Measurements from ENCODE around the gene MARS1.

MARS1 gene

DNA sequence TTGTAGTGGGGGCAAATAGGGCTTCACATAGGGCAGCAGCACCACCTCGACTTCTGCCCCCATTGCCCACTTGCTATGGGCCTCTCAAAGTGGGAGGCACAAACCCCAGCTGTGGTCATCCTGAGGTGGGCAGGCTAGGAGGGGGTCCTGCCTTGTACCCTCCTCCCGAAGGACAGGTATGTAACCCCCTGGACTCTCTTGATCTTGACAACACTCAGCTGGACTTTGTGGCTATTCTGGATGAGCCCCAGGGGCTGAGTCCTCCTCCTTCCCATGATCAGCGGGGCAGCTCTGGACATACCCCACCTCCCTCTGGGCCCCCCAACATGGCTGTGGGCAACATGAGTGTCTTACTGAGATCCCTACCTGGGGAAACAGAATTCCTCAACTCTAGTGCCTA is 16.2 kb upstream of the MARS1 start:
- DNase-seq (ENCODE audit: low read depth in 2 of 2), result no peak

DNA sequence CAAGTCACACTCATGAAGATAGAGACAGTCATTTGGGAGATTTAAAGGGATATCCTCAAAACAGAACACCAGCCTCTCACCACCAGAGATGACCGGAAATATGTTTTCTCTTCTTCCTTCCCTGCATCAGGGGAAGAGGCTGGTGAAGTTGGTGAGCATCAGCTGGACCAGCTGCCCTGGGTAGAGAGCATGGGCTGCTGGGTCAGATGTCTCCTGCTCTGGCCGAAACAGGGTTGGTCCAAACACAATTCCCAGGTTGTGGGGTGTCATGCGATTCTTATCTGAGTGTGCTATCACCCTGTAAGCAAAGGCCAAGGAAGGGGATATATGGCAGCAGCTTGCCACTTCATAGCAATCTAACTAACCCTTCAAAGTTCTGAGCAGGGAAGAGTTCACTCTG is 15.5 kb upstream of the MARS1 start:
- DNase-seq (ENCODE audit: low read depth in 2 of 2), result no peak

DNA sequence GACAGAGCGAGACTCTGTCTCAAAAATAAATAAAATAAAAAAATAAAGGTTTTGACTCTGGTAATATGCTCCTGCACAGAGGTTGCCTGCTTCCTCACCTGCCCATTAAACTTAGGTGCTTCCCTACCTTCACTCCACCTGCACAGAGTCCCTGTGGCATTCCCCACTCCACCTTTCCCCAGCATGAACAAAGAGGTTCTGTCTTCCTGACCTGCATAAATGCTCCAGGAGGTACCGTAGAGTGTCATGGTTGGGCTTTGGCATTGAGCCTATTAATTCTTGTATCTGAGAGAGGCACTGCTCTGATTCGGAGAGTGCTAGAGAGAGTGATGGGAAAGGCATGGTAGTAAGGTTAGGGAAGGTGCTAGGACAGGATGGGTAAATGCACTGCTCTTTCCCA is 14.5 kb upstream of the MARS1 start:
- no peak for DNase-seq (ENCODE audit: low read depth in 2 of 2)

DNA sequence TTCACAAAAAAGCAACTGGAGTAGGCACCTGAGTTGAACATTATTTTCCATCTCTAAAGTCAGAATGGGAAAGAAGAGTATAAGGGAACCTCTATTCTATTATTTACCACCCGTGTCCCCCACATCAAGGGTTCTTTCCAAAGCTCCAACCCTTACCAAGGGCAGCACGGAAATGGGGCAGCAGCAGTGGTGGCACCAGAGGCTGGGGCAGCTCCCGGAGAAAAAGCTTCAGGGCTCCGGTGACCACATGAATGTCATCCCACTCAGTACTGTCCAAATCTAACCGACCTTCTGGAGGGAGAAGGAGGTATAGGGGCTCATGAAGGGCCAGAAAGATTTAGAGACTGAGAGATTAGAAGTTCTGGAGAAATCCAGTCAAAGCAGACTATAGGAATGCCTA is 14.0 kb upstream of the MARS1 start:
- no peak for DNase-seq (ENCODE audit: low read depth in 2 of 2)

DNA sequence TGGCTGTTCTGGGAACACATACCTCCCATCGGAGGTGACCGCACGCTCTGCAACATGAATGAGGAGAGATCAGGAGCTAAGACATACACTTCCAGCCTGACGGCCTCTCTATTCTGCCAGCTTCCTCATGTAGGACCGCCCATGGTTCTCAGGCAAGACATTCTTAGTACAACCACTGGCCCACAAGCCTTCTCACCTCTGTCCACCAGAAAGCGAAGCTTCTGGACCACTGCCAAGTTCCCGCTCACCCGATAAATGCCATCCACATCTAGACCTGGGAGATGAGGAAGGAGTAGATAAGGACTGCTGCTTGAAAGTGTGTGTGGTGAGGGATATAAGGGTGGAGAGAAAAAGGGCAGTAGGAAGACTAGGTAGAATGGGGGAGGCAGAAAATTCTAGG is 13.4 kb upstream of the MARS1 start:
- no peak for DNase-seq (ENCODE audit: low read depth in 2 of 2)

DNA sequence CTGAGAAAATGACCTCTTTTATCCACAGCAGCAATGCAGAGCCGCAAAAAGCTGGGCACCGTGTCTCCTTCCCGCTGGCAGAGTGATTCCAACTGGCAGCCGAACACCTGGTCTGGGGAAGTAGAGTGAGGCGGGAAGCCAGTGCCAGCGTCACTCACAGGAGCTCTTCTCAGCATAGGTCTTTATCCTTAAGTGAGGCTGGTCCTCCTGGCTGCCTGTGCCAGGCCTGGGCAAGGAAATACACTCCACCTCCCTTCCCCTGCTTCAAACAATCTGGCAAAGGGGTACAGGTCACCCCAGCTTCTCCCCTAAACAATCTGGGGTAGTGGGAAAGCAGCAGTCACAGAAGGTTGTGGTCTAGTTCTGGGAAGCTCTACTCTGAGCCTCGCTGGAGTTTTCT is 13.0 kb upstream of the MARS1 start:
- no peak for DNase-seq (ENCODE audit: low read depth in 2 of 2)

DNA sequence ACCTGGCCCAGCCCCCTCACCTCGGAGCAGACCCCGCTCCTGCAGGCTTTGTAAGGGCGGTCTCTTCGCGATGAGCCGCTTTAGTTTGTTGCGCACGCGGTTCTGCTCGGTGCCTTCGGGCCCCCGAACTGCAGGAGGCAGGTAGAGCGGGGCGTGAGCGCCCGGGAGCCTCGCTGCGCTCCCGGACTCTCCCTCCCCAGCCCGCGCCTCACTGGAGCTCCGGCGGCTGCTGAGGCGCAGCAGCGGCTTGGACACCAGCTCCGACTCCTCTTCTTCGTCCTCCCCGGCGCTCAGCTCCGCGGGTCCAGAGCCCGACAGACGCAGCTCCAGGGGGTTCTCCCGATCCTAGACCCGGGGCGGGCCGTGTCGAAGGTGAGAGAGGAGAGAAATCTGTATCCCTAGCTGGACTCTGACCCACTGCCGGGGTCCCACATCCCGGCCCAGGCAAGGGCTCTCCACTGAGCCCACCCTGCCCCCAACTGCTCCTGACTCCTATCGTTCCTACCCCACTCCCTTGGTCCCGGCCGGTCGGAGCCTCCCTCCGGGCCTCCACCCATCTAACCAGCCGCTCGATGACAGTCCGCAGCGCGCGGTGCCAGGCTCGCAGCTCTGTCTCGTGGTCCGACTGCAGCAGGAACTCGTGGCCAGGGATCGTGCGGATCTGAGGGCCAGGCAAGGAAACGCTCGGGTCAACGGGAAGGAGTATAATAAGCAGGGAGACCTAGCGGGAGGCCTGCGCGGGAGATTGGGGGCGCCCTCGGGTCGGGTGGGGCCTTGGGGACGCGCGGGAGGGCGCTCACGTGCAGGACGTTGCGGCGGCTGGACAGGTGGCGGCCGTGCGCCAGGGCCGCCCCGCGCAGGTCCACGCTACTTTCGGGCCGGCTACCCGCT is 12.4 kb upstream of the MARS1 start:
- no peak for DNase-seq (ENCODE audit: low read depth in 2 of 2)

DNA sequence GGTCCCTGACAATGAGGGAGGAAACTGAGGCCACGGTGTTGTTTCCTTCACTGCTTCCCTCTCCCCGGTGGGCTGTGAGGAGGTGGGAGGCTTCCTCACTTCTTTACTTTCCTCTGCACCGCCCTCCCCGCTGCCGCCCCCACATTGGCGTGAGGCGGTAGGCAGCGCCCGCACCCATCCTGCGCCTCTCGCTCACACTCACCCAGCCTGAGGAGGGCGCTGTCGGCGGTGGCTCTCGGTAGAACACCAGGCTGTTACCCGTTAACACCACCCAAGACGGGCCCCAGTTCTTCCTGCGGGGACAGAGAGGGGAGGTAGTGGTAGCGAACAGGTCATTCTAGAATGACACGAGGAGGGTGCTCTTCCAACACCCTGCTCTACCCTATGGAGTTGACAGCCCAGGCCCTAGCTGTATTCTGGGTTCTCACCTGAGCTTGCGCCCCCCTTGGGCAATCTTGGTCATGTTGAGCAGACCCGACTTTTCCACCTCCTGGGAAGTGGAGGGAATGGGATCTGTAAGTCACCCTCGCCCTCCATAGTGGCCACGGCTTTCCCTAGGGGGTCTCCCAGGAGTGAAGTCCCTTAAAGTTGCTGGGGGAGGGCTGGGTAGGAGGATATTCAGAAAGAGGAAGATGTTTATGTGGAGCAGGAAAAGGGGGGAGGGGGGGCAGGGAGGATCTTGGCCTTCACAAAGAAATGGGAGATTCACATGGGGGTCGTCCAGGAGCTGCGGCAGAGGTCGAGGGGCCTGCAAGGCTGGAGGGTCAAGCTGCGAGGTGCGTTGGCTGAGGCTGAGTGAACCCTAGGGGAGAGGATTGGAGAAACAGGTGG is 11.5 kb upstream of the MARS1 start:
- DNase-seq (ENCODE audit: low read depth in 2 of 2), result peak; percentile 80 to 88

DNA sequence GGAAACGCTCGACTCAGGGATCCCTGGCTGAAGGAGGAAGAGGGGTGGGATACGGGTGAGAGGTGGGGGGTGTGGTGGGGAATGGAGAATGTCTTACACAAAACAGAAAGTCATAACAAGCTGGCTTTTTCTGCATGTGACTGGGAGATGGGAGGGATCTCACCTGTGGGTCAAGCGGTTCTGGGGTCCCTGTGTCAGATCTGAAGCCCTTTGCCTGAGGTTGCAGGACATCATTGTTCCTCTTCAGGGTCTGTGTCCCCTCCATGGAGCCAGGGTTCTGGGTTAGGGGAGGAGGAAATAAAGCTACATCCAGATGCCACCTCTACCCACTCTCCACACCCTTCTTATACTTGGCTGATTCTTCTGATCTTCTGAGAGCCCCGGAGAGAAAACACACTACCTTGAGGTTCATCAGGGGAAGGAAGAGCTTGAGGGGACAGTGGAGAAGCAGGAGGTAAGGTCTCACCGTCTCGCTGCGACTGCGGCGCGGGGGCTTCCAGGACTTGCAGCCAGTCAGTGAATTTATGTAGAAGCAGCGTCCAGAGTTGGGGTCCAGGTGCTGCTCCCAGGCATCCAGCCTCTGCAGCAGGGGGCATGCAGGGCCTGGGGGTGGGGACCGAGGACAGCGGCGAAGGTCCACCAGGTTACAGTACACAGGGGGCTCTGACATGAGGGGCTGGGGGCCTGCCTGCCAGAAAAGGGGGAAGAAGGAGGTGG is 10.7 kb upstream of the MARS1 start:
- no peak for DNase-seq (ENCODE audit: low read depth in 2 of 2)

DNA sequence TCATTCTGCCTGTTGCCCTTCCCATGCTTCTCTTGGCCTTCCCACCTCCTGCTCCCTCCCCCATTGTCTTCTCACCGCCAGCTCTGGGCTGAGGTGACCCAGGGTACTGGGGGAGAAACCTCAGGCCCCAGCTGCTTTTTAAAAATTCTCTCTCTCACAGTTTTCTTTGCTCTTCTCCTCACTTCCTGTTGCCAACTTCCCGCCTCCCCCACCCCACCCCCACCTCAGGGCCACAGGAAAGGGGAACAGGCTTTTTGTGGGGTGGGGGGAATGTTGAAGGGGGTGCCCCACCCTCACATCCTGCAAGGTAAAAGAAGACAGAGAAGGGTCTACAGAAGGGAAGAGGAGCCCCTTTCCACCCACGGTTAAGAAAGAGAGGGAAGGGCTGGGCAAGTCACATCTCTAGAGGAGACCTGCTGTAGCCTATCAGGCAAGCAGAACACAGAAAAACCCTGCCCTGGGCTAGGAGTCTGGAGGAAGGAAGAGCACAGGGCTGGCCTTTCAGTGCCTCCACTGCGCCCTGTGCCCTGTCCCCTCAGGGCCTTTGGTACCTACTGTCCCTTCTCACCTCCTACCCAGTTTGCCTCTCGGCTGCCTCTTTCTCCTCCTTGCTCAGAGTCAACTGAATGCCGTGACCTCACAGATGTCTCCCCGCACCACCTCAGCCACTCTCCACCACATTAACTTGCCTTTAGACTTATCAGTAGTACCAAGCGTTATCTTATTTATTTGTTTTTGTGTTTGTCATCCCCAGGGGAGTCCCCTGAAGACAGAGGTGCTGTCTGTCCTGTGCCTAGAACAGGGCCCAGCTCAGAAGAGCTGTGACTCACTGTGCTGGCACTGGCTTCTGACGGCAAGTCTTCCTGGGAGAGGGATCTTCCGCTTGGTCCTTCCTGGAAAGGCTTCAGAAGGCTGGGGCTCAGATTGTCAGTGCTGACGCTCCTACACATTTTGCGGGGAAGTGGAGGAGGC is 9.9 kb upstream of the MARS1 start:
- no peak for DNase-seq (ENCODE audit: low read depth in 2 of 2)

DNA sequence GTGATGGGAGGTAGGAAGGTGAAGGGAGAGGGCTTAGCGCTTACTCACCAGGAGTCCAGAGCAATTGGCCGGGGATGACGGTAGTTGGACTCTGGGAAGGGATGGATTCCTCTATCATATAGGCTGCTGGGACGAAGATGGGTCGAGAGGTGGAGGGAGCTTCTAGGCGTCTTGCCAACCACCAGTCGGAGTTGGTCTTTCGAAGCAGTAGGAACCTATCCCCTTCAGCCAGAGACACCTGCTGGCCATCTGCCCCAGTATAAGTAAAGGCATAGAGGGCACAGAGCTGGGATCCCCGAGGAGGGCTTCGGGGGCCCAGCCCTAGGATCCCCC is 8.9 kb upstream of the MARS1 start:
- DNase-seq (ENCODE audit: low read depth in 2 of 2), result no peak

DNA sequence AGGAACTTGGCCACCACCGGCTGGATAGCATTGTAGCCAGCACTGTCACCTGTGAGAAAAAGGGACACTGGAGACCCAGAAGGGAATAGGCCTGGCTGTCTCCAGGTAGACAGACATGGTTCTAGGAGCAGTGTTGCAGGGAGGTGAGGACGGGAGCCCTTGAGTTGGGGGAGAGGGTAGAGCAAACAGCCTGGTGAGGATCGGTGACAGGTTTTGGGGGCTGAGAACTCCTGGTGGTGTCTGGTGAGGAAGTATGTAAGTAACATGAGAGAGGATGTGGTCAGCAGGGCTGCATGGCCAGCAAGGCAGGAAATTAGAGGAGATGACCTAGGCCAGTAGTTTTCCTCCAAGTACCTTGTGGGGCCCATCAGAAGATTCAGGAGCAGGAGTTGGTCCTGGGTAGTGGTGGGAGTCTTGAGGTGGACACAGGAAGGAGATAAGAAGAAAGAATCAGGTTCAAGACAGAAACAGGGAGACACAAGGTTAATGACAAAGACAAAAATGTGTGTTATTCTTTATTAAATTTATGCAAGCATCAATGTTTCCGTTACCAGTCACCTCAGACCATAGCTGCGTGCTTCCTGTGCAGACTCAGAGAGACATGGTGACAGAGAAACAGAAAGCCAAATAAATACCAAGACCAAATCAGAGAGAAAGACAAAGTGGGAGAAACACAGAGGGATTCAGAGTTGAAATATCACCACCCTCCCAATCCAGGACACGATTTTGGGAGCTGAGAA is 8.3 kb upstream of the MARS1 start, which contains the start of gene ARHGAP9:
ARHGAP9 (minus strand) TSS at position 491 of the 740 bp plus-strand sequence; CDS start at position 31, 460 bp downstream.
- no peak for DNase-seq (ENCODE audit: low read depth in 2 of 2)

DNA sequence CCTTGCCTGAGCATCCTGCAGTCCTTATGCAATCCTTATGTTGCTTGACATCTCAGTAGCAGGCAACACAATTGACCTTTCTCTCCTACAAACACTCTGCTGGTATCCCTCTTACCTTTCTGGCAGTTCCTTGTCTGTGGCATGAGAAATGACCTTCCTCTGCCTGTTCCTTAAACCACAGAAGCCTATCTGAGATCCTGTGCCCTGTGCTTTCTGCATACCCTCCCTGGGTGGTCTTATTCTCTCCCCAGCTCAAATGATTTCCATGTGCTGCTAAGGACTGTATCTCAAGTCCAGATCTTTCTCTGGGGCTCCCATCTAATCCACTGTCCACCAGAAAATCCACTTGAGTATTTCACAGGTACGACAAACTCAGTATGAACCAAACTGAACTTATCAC is 6.2 kb upstream of the MARS1 start:
- no peak for DNase-seq (ENCODE audit: low read depth in 2 of 2)

DNA sequence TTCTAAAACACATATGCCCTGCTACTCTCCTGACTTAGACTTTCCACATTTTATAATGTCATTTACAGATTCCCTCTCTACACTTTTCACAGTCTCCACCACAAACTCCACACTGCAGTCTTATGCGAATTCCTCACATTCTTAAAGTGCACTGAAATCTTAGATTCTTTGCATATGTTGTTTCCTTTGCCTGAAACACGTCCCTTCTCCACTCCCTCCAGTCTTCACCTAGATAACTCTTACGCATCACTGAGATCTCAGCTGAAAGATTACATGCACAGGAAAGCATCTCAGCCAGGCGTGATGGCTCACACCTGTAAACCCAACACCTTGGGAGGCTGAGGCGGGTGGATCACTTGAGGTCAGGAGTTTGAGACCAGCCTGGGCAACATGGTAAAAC is 4.4 kb upstream of the MARS1 start:
- no peak for DNase-seq (ENCODE audit: low read depth in 2 of 2)

DNA sequence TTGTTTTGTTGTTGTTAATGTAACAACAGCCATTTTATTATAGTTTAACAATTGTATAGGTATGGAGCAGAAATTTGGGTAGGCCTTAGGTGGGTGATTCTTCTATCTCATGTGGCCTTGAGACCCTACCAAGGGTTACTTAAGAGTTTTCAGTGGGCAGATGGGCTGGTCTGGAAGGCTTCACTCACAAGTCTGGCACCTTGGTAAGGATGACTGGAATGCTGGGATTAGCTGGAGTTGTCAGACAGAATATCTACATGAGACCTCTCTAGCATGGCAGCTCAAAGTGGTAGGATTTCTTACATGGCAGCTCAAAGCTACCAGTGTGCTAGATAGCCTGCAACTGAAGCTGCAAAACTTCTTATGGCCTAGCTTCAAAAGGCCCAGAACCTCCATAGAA is 2.2 kb upstream of the MARS1 start:
- DNase-seq (ENCODE audit: low read depth in 2 of 2), result no peak

DNA sequence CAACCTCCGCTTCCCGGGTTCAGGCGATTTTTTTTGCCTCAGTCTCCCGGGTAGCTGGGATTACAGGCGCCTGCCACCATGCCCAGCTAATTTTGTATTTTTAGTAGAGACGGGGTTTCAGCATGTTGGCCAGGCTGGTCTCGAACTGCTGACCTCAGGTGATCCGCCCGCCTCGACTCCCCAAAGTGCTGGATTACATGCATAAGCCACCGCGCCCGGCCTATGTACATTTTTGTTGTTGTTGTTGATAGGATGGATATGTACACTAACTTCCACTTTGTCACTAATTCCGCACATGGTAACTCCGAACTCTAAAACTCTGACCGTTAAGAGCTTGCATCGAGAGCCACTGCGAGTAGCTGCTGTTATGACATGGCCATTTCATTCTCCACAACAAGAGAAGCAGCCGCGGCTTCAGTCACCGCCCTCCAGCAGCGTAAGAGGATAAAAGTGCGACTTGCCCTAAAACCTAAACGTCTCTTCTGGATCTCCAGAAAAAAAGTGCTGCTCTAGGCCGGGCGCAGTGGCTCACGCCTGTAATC is 742 bp upstream of the MARS1 start:
- no peak for DNase-seq (ENCODE audit: low read depth in 2 of 2)

DNA sequence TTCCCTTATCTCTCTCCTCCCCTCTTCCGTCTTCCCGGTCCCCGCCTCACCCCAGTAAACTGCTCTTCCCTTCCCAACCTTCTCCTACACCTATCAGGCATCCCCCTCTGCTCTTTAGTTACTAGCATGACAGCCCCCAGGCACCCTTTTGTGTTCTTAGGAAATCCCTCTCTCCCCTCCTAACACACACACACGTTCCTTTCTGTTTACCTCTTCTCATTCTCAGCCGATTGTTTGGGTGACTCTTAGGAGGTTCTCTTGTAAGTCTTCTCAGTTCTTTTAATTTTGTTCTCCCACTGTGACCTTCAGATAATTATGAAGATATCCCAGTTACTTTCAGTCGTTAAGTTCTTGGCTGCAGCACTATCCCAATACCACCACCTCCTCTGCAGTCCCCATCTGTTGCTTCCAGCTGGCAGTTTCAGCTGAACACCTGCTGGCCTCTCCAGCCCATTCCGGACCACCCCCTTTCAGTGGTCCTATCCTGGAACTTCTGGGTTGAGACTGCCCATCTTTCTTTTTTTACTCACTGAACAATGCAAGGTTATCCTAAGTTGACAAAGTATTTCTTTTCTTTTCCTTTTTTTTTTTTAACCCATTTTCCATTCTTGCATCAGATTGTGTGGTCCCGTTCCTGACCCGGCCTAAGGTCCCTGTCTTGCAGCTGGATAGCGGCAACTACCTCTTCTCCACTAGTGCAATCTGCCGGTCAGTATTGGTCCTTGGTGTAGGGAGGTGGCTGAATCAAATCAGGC is 711 bp downstream of the MARS1 start:
- no peak for DNase-seq (ENCODE audit: low read depth in 2 of 2)

DNA sequence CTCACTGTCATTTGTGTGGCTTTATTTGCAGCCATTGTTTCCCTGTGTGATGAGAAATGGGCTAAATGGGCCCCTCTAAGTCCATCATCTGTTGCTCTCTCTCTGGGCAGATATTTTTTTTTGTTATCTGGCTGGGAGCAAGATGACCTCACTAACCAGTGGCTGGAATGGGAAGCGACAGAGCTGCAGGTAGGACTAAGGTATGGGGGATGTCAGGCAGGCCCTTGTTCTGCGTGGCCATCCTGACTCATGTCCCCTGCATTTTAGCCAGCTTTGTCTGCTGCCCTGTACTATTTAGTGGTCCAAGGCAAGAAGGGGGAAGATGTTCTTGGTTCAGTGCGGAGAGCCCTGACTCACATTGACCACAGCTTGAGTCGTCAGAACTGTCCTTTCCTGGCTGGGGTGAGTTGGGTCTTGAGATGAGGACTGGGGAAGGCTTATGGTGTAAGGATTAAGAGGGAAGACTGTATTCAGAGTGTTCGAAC is 1.3 kb downstream of the MARS1 start:
- no peak for DNase-seq (ENCODE audit: low read depth in 2 of 2)

DNA sequence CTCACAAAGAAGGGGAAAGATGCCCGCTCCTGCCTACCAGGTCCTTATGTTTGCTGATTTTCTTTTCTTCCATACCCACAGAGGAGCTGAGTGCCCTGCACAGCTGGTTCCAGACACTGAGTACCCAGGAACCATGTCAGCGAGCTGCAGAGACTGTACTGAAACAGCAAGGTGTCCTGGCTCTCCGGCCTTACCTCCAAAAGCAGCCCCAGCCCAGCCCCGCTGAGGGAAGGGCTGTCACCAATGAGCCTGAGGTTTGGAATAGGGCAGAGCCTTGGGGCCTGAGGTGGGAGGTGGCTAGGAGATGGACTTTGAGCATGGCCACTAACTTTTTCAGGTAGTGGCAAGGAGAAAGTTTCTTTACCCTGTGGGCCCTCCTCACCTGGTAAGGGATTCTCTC is 2.3 kb downstream of the MARS1 start:
- DNase-seq (ENCODE audit: low read depth in 2 of 2), result no peak

All from stimulated activated CD4-positive, alpha-beta T cell treated with anti-CD3 and anti-CD28 coated beads, Interleukin-15, amount 100 ng/mL, for 48 hours (primary cell).